GM19397 (cell line): ENCODE data around the gene MEOX2.

Experiments used
- ATAC-seq: cut with Tn5 transposase; IDR thresholded peaks from one replicate; pipeline ENCODE4 v1.9.1; 2021; ENCODE audit warnings: mild to moderate bottlenecking, moderate library complexity; ENCODE audit not compliant: unreplicated experiment

MEOX2 gene

DNA sequence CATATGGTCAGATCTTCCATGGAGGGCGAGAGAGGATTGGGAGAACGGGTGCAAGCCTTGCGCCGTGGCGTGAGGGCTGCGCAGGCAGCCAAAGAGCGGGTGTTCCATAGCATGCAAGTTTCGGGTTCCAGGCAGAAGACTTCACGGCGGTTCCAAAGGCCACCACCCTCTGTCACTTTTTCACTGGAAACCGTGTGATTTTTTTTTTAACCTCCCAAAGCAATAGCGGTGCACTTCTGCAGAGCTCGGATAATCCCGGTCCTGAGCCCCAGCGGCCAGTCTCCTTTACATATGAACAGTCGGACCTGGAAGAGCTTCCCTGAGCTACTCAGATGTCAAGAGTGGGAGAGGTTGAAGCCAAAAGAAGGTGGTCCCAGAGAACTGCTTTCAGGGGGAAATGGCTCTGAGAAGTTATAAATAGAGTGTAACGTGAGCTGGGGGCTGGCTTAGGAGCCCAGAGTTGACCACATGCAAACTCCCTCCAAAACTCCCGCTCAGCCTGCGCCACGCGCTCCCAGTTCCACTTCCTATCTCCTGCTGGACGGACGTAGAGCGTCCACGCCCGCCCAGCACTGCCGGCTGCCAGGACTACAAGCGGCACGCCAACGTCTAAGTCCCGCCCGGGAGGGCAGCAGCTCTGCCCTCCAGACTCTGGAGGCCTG is at the start of gene MEOX2:
MEOX2 (minus strand) TSS at position 389 of the 662 bp plus-strand sequence; CDS start at position 108, 281 bp downstream.
- ATAC-seq = no peak

DNA sequence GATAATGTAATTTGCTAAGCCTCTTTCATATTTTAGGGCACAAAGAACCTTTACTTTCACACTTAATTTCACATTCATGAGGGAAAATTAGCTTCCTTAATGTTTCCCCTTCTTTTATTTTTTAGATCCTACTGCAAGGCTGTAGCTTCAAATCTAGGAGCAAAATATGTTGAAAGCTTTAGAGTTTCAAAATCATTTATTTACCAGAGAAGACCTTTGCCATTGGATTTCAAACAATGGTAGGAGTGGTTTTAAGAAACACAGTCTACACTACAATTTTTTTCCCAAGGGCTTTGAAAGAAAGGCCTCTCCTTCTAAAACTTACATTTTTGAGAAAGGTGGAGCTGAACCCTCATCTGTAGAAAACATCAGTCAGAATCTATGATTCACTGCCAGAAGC is 43.3 kb upstream of the MEOX2 start:
- no peak for ATAC-seq

DNA sequence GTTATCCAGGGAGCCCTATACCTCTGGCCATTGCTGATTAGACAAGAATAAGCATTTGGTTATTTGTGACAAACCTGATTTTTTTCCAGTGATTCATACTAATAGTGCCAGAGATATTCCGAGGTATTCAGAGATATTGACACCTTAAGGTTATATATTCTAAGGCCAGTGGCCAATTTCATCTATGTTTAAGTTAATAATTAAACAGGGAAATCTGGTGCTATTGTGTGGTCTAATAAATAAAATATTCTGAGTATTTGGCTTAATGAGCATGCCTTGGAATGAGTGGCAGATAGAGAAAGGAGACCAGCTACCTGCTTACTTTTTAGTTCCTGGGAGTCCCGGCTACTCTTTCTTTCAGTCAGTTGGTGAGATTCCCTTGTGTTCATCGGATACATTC is 38.6 kb upstream of the MEOX2 start:
- no peak for ATAC-seq

DNA sequence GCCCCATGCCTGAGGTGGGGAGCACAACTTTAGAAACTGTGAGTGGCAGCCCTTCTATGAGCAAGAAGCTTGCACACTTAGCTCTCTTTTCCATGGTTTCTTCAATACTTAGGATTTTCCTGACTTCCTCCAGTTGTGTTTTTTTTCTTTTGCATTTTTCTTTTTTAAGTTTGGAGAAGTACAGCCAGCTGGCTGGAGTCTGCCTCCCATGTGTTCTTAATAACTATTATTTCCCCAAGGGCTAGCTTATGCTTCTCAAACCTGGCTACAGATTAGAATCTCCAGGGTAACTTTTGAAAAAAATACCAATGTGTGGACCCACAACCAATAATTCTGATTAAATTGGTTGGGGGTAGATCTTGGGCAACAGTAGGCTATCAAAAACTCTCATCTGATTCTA is 37.4 kb upstream of the MEOX2 start:
- no peak for ATAC-seq

DNA sequence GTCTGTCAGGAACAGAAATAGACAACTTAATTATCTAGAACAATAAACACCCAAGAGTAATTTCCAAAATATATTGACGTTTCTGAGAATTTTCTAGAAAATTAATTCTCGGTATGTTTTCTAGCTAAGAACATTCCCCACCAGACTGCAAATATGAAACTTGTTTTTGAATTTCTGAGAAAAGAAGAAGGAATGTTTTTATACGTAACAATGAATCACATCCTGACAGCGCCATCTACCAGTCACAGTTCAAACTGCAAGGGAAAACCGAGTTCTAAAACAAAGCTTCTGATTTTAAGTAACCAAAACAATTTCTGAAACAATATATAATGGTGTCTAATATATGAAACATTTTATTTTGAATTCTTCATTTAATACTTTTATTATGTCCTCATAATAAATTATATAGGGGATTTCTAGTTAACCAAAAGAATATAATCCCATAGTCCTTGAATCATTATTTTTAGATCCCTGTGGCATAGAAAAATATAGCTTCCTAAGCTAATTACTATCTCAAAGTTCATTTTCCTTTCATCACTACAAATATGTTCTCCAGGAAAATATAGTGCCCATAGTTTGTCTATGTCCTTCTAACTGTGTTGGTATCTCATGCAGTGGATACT is 34.5 kb upstream of the MEOX2 start:
- no peak for ATAC-seq

DNA sequence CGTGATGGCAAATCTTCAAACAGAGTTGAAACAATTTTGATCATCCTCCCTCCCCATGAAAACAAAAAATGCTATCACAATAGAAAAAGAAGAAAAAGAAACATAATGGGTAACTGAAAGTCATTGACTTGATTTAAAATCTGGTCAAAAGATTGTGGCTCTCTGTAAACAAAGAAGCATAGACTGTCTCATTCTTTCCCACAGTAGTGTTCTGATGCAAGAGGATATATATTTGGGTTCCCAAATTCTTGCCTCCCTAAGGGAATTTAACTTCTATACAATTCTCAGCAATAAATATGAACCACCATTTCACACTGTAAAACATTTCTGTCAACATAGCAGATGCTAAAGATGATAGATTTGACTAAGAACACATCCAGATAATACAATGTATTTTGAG is 32.8 kb upstream of the MEOX2 start:
- no peak for ATAC-seq

DNA sequence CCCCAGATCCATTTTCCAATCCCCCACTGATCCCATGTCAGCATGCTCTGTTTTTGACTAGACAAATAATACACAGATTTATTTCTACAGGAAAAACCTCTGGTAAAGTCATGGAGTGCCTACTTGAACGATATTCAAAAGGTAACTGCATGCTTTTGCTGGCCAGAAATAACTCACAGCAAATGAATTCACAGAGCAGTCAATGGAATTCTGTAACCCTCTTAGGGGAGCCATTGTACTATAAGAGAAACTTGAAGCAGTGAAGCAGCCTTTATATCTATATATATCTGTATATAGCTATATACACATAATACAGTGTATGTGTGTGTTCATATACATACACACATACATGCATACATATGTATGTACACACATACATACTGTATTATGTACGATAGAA is 29.0 kb upstream of the MEOX2 start:
- no peak for ATAC-seq

DNA sequence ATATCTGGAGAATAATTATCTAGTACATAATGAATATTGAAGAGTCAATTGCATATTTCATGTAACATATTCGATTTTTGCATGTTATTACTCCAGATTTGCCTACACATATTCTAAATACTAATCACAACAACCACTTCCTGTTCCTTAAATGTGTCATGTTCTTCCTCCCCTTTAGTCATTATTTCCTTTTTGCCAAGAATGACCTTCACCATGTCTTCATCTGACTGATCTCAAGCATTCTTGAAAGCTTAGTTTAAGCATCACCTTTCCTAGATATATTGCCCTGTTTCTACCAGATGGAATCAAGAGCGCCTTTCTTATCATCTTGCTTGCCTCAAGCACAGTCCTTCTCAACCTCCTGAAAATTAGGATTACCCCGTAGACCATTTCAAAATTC is 23.5 kb upstream of the MEOX2 start:
- ATAC-seq = no peak

DNA sequence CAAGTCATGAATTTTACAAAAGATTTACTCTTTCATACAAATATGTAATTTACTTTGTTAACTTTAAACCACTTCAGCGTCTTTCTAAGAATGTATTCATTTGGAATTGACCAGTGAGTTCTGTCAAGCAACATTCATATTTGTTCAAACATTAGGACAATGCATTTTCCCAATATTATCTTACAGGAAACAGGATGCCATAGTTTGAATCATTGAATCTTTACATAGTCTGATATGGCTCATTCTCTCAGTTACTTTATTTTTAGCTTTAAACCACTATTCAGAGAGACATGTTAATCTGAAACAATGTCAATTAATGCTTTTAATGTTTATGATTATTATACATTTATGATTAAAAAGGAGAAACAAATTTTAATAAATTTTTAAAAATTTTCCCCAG is 21.1 kb upstream of the MEOX2 start:
- ATAC-seq = no peak

DNA sequence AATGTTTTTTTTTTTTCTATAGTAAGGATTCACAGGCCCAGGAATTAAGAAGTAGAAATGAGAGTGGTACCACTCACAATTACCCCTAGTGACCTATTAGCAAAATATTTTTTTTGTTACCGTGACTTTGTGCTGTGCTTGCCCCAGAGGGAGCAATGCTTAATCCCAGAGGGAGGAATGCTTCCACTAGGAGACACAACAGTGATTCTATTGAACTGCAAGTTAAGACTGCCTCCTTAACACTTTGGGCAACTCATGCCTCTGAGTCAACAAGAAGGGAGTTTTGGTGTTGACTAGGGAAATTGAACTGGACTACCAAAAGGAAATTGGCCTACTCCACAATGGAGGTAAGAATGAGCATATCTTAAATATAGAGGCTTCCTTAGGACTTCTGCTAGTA is 17.2 kb upstream of the MEOX2 start:
- no peak for ATAC-seq

DNA sequence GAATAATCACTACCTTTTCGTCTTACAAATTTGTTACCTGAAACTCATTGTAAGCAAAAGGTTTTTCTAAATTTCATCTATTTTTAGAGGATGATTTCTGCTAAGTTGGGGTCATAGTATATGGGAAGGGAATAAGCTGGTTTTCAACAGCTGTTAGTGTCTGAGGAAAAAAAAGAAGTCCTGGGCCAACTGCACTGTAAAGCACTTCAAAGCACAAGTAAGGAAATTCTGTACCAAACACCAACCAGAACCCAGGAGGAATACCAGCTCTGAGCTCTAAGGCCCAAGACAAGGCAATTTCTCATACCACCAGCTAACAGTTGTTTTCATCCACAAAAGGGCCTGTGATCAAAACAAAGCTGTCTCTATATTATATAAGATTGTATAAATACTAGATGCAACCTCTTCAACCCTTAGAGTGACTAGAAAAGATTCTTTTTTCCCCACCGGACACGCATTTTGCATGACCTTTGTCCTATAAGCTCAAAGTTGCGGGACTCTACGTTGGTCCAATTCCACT is 6.1 kb upstream of the MEOX2 start:
- no peak for ATAC-seq

DNA sequence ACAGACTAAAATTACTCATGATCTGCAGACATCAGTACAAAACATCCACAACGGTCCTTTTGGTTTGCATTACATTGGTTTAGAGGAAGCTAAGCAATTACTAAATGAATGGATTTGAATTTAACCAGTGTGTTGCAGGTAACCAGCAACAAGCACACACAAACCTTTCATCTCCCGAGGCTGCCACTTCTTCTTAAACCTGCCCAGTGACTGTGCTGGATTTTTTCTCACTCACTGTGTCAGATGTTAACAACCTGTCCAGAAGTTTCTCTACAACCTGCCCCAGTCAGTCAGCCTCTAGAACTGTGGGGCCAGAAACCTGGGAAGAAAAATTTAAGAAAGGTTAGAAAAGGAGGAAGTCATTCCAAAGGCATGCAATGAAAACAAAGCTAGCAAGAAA is 2.4 kb upstream of the MEOX2 start:
- ATAC-seq = no peak

DNA sequence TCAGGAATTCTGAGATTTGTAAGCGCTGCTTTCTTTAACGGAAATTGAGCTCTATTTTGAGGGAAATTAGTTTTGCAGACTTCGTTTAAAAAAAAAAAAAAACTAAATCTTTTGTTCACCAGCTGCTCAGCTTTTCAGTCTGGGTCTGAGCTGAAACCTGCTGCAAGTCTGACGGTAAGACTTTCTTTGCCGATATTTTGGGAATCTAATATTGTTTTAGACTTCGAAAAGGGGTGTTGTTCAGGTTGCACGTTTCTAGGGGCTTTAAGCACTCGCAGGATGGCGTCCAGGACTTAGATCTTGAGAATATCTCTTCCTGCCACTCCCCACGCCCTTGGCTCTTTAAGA is 1.8 kb upstream of the MEOX2 start:
- ATAC-seq = no peak

DNA sequence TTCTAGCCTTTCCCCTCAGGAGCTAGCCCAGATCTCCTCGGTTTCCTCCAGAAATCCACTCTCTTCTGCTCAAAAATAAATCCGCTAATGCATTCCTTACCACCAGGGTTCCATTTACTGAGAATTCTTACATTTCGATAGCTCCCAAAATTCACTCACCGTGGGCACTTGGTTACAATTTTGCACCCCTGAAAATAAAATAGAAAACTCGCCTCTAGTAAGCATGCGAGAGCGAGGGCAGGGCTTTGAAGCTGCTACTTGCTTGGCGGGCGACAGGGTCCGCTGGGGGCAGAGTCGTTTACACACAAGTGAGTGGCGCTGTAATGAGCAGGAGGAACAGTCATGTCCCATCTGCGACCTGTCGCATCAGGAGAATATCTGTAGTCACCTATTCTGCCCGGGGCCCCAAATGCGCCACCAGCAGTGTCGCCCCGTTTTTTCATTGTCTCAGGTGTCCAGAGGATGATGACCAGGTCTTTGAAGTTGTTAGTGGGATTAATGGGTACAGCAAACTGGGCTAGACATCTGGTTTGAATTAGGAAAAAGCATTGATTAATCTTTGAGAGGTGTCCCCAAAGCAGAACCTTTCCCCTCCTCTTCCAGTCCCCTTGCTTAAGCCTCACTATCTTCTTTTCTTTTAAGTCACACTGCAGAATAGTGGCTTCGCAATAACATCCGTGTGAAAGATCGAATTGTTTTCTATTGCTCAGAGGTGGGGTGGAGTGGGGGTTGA is 1.2 kb upstream of the MEOX2 start:
- ATAC-seq = no peak

DNA sequence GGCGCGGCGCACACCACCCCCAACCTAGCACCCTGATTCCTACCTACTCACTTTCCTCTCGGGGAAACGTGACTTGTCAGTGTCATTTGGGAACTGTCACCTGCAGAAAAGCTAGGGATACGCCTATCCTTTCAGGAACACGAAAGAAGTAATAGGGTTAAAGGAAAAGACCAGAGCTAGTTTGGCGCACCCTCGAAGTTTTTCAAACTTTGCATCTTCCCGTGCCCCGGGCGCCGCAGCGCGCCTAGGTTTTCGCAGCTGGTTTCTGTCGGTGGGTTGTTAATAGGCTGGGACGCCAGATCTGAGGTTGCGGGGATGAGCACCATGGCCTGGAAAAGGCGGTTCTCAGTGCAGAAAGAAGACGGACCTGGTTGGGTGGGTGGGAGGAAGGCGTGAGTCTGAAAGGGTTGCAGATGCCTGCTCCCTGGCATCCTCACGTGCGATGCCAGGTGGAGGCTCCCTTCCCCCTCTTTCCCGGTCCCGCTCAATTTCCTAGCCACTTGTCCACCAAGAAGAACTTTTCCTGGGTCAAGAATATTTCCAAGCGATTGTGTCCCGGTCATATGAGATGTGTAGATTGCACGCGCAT is 568 bp upstream of the MEOX2 start:
- ATAC-seq = no peak

DNA sequence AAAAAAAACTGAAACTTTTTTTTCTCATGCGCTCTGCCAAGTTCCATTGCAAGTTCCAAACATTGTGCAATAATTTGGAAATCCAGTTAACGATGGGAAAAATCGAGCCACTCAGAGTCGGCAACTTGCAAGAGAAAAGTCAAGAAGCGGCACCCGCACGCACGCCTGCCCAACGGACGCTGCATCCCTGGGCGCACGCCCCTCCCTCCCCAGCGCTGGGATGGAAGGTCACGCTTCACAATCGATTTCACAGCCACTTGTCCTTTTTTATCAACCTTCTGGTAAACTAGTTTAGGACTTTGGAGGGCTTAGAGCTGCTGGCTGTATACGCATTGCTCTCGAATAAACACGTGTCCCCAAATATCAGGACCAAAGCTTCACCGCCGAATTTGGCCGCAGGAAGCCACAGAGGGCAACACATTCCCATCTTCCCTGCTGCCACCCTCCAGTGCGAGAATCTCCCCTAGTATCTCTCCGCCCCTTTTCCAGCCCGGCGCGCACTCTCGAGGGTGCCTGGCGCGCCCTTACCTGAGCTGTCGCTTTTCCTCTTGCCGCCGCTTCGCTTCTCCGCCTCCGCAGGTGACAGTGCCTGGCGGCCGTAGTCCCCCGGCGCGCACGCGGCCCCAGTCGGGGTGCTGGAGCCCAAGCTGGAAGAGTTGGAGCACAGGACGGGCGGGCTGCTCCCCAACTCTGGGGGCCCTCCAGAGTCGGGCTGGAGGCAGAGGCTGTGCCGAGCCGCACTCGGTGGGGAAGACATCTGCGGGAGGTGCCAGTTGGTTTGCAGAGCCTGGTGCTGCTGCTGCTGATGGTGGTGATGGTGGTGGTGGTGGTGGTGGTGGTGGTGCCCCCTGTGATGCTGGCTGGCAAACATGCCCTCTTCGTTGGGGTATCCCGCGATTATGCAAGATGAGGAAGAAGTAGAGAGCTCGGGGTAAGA is 857 bp downstream of the MEOX2 start:
- ATAC-seq = no peak

DNA sequence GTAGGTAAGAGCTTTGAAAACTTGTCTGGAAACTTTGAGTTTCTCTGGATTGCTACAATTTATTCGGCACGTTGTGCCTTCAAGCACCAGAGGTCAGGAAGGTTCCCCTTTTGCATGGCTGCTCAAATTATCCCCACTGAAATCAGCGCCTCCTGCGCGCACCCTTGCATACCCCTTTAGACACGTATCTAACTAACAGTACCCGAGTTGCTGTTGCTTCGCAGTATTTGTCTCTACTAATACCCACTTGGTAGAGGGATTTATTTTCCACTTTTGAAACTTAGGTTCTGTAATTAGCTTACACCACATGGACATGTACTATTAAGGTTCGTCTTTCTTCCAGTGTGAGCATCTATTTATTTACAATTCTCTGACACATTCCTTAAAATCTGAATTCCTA is 1.6 kb downstream of the MEOX2 start:
- no peak for ATAC-seq

DNA sequence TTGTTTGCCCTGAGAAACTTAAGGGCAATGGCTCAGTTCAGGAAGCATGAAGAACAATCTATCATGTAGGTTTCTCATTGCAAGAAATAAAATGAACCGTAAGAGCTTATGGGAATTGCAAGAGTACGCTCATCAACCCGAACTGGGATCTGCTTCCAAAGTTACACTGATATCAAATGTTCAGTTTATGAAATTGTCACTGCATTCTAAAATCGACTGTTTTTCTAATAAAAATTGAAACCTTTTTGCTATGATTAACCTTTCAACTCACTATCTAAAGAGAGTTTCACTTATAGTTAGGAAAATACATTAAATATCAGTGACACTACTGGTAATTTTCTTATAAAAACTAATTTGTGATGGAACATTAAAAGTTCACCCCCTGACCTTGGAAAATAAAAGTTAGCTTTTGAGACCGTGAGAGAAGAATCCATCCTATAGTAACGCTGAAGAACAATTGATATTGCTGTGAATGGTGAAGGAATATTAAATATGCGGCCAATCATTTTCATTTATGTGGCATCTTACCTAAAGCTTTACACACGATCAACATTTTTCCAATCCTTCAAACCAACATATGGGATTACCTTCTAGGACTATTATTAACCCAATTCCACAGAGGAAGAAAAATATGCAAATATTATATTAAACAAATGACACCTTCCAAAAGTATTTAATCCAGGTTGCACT is 2.2 kb downstream of the MEOX2 start:
- no peak for ATAC-seq

DNA sequence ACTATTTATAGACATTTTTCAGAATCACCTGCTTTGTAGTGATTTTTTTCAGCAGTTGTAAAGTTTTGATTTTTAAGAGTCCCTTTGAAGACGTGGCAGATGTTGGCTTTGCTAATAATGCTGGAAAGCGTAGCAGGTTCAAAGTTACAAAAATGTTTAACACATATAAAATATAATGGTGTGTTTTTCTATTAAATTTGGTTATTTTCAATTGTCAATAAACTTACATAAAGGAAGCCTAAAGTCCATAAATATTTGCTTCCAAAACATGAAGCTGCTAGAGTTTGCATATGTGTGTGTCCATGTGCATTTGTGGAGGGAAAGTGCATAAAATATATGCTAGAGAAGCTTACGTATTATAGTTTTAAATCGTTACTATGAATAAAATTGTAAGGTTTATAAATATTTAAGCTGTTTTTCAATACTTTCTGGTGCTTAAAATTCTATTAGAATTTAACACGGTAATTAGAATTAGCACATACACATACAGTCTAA is 3.7 kb downstream of the MEOX2 start:
- no peak for ATAC-seq

DNA sequence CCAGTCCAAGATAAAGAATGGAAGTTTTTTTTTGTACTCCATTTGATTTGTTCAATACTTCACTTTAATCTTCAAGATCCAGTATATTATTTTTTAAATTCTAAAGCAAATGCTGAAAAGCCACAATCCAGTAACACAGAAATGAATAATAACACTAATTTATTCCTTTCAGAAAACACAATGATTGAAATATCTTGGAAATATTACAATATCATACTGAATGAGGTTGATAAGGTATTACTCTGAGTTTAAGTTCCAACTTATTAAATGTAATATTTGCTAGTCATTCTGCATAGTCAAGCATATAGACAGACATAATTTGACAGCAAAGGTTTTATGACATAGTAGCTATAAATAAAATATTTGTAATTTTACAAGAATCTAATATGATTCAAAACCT is 4.4 kb downstream of the MEOX2 start:
- ATAC-seq = no peak
